ENCODE measurements around the gene SPAG4.

Gene SPAG4

DNA sequence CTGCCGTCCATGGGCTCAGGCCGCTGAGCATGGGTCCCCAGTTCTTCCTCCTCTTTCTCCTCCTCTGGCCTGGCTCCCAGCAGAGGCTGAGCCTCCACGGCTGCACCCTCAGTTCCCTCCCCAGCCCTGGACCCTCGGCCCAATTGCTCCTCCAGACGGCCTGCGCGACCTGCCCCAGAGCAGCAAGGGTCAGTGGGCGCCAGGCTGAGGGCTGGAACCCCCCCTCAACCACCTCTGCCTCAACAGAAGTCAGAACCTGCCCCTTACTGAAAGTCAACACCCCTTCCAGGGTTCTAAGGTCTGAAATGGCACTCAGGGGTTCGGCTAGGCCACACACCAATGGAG, 15.9 kb upstream of the SPAG4 start:
- no peak for DNase-seq

DNA sequence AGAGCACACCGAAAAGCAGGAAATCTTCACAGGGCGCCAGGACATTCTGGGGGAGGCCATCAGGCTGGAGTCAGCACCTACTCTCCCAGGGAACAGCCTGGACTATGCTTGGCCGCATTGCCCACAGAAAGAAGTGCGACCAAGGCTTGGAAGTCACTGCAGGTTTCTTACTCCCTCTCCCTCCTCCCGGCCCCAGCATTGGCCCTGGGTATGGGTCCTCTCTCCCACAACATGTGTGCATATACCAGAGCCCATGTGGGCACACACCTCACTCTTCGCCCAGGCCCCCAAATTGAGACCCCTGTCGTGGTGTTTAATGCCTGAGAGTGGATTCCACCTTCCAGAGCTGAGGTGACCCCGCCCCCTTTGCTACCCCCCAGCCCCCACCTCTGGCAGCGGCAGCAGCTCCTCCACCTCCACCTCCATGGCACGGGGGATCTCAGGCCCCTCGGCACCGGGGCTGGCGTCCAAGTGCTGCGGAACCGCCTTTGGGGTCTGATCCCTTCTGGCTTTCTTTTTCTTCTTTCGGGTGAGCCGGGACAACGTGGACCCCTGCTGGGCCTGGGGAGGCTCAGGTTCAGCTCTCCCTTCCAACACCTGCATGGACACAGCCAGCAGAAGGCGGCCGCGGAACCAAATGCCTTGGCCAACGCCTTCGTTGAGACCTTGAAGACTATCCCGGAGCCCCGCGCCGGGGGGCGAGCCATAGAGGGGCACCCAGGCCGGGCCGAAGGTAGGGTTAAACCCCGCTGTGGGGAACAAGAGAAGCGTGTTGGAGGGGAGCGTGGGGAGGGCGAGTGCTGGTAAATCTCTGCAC, 15.2 kb upstream of the SPAG4 start:
- no peak for DNase-seq

DNA sequence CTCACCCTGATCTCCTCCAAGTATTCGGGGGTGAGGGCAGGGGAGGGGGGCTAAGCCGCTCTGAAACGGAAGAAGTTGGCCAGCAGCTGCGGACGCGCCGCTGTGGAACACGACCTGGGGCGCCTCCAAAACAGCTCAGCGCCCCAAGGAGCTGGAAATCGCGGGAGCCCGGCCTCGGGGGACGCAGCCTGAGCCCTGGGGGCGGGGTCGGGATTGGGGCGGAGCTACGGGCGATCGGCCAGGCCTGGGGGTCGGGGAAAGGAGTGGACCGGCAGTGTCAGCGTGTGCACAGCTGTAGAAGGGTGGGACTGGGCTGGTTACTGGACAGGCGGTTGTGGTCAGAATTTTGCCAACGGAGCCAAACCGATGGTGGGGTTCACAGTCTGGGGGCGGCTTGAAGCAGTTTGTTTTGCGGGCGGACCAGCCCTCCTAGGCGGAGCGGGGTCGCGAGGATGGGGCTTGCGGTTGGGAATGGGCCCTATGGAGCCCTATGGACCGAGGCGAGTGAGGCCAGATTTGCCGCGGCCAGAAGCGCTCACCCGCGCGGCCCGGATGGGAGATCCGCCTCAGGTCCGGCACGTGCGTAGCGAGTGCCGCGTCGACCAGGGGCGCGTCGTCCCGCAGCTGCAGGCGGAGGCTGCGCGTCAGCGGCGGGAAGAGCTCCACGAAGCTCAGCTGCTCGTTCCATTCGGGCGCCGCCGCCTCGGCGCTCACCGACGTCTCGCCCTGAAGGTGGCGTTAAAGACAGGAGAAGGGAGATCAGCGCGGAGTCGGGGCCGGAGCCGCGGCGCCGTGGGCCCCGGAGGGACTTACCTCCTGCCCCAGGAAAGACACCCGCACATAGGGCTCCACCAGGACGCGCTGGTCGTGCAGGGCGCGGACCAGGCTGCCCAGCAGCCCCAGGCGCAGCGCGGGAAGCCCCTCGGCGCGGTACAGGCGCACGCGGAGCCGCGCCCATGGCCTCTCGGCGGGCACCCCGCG, 14.3 kb upstream of the SPAG4 start:
- peak; percentile 81 for DNase-seq

DNA sequence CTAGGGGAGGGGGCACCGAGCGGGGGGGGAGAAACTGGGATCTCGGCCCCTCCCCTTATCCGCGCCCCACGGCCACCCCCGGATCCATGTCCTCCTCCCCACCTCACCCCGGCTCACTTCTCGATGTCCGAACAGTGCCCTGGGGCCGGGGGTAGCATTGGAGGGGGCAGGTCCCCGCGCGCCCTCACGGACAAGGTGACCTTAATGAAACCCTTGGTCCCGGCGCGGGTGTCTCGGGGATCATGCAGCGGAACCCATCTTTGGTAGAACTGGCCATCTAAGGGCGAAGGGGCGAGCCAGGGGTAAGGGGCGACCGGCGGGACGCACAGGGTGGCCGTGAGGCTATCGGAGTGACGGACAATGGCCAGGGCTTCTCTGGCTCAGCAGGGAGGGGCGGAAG, 13.6 kb upstream of the SPAG4 start:
- DNase-seq: no peak

DNA sequence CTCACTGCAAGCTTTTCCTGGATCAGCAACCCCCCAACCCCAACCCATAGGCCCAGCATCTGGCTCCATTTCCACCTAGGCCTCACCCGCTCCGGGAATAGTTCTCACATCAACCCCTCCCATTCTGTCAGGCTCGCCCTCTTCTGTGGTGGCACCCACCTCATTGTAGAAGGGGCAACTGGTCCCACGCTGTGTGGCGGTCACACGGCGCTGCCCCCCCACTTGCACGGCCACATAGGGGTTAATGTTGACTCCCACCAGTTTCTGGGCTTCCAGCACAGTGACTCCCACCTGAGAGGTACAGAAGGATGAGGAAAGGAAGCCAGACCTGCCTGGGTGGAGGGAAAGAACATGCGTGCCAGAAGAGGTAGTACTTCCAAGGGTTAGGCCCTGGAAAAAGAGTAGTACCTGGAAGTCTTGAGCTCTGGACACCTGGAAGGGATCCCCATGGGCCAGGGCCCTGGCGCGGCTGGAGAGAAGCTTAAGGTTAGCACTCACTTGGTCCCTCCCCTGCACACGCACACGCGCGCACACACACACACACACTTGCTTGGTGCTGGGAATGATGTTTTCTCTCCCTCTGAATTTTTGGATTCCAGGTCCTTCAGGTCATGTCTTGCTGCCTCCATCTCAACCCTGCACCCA, 12.7 kb upstream of the SPAG4 start:
- no peak for DNase-seq

DNA sequence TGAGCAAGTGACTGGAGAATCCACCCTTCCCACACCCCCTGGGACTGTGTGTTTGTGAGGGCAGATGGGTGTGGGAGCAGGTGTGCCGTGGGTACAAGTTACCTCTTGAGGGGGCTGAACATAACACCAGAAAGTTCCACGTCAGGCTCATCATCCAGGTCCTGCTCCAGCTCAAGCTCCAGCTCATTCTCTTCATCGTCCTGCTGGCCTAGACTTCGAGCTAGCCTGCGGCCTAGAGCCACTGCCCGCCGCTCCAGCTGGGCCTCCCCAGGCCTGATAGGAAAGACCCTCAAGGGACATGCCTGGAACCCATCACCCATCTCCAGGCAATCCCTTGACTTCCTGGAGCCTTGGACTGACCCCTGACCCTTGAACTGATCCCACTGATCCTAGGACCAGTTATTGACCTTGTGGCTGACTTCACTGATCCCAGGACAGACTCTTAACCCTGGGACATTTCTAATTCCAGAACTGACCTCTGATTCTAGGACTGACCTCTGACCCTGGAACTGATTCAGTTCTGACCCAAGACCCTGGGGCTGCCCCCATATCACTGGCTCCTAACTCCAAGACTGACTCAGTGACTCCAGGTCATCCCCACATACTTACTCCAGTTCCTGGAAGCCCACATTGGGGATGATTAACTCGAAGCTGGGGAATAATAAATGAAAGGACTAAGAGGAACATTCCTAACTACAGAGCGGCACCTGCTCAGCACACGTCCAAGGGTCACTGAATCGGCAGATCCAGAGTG, 11.8 kb upstream of the SPAG4 start:
- DNase-seq: no peak

DNA sequence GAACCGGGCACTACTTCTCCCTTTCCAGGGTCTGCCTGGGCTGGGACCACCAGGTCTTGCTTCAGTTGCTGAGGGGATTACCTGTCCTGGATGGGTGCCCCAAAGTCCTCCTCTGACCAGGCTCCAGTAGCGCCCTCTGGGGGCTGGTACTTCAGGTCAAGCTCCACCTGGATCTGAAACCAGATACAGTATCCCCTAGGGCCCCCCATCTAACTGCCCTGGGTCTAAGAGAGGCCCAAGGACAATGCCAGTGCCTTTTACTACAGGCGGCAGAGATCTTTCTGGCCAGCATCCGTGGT, 11.2 kb upstream of the SPAG4 start:
- no peak for DNase-seq

DNA sequence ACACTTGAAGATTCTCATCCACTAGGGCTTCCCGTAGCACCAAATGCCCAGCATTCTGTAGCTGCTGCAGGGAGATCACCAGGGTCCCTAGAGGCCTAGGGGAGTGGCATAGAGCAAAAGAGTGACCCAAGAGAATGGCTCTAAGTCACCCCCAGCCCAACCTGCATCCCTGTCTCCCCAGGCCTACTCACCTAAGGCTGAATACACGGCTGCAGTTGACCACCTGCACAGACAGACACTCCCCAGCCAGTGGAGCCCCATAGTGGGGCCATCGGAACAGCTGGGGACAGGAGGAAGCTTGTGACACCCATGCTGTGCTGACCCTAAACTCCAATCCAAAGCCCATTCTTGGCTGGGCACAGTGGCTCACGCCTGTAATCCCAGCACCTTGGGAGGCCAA, 9.5 kb upstream of the SPAG4 start:
- DNase-seq: no peak

DNA sequence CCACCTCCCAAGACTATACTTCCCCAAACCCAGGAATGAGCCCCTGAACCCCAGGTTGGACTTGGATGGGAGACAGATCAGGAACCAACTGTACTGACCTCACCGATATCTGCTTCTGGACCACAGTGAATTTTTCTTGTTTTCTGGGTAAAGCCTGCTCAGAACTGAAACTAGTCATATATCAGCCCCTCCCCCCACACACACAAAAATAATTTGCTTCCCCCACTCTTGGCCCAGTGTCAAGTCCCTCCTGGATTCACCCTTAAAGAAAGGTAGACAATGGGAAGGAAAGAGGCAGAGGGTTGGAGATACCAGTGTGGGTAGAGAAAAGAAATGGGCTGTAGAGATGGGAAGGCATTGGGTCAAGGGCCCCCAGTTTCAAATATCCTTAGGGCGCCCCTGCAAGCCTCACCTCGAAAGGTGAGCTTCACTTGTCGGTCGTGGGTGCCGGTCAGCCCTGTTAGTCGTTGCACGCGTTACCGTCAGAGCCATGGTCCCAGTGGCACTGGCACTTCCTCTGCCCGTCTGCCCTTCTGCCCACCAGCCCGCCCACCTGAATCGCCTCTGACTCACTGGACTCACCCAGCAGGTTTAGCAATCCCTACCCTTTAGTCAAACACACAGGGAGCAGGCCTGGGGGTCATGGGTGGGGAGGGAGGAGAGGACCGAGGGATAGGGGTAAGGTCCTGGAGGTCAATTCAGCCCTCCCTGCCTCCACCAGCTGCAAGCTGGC, 8.5 kb upstream of the SPAG4 start:
- DNase-seq: no peak

DNA sequence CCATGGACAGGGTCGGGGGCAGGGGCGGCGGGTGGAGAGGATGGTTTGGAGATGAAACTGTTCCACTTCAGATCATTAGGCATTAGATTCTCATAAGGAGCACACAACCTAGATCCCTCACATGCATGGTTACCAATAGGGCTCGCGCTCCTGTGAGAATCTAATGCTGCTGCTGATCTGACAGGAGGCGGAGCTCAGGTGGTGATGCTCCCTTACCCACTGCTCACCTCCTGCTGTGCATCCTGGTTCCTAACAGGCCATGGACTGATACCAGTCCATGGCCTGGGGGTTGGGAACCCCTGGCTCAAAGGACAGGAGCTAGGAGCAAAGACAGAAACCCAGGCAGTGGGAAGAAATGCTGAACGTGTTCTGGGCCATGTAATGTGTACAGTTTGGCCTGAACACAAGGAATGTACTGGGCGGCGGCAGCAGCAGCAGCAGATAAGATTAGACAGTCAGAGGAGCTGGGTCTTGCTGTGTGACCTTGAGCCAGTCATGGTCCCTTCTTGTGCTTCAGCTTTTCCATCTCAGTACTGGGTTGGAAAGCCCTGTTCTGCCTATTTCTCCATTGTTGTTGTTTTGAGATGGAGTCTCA, 4.7 kb upstream of the SPAG4 start:
- no peak for DNase-seq

DNA sequence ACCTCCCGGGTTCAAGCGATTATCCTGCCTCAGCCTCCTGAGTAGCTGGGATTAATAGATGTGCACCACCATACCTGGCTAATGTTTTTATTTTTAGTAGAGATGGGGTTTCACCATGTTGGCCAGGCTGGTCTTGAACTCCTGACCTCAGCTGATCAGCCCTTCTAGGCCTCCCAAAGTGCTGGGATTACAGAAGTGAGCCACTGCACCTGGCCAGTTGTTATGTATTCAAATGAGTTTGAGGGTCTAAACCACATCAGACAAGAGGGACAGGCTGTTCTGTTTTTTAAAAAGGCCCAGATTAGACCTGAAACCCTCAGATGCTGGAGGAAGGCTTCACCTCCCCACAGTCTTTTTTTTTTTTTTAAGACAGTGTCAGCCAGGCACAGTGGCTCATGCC, 4.1 kb upstream of the SPAG4 start:
- DNase-seq: no peak

DNA sequence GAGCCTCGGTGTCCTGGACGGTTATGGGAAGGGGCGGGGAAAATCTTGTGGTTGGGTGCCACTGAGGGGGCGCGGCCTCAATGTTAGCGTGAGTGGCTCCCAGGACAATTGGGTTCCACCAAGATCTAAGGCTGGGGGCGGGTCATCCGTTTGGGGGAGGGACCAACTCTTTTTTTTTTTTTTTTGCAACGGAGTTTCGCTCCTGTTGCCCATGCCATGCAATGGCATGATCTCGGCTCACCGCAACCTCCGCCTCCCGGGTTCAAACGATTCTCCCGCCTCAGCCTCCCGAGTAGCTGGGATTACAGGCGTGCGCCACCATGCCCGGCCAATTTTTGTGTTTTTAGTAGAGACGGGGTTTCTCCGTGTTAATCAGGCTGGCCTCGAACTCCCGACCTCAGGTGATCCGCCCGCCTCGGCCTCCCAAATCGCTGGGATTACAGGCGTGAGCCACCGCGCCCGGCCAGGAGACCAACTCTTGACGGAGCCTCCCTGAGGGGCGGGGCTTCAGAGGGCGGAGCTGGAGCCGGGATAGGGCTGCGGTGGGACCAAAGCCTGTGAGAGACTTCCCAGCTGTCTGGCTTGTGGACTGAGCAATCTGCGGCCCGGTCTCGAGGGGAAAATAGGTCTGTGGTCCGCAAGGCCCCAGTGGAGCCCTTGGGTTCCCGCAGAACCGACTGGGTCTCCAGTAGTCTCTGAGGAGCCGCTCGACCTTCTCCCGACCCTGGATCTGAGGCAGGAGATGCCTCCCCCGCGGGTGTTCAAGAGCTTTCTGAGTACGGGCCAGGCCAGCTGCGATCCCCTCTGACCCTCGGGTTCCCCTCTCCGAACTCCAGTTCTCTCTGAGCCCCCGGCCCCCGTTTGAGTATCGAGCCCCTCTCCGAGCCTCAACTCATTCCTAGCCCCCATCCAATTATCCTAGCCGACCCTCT, 1.1 kb downstream of the SPAG4 start:
- DNase-seq: peak; percentile 53

DNA sequence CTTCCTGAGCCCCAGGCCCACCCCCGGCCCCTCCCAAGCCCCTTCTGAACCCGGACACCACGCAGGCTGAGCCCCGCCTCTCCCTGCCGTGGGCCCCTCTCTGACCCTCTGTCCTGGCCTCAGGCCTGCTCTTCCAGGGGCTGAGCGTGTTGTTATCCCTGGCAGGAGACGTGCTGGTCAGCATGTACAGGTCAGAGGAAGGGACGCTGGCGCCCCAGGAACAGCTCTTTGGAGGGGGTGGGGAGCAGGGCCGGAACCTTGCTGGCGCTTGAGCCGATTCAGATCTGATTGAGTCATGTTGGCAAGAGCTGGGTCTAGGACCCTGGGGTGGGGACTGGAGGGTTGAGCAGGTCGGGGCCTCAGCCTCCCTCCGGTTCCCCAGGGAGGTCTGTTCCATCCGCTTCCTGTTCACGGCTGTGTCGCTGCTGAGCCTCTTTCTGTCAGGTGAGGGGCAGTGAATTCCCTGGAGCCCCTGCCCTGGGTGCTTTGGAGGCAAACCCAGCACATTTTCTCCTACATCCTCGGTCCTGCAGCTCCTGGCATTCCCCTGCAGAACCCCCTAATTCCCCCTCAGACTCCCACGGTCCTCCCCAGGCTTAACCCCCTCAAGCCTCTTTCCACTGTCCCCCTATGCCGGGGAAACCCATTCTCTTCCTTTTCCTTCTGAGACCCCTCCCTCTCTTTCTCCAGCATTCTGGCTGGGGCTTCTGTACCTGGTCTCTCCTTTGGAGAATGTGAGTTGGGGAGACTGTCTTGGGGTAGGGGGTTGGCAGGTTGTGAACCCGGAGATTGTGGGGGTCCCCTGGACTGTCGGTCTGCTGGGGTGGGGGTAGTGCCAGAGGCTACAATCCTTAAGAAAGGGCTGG, 2.0 kb downstream of the SPAG4 start:
- DNase-seq: peak; percentile 39

DNA sequence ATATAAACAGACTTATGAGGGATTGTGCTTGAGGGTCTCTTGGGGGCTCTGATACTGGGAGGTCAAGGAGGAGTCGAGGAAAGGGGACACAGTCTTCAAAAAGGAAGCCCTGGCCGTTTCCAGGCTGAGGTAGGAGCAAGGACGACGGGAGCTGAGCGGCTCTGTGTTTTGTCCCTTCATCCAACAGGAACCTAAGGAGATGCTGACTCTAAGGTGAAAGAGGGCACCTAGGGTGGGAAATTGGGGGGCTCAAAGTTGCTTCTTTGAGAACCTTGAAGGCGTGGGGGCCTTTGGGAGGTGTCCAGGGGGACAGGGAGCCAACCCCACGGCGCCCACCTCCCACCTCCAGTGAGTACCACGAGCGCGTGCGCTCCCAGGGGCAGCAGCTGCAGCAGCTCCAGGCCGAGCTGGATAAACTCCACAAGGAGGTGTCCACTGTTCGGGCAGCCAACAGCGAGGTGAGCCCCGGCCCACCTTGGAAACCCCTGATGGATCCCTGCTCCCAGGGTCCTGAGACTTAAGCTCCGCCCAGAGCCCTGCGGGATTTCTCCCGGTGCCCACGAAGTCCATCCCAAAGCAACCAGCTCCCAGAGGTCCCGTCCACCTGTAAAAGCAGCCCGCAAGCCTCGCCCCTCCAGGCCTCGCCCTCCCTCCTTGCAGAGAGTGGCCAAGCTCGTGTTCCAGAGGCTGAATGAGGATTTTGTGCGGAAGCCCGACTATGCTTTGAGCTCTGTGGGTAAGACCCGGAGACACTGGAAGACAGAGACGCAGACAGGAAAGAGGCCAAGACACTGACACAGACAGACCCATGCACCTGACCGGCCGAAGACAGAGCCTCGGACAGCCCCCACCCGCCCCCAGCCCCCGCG, 2.9 kb downstream of the SPAG4 start:
- peak; percentile 26 for DNase-seq

DNA sequence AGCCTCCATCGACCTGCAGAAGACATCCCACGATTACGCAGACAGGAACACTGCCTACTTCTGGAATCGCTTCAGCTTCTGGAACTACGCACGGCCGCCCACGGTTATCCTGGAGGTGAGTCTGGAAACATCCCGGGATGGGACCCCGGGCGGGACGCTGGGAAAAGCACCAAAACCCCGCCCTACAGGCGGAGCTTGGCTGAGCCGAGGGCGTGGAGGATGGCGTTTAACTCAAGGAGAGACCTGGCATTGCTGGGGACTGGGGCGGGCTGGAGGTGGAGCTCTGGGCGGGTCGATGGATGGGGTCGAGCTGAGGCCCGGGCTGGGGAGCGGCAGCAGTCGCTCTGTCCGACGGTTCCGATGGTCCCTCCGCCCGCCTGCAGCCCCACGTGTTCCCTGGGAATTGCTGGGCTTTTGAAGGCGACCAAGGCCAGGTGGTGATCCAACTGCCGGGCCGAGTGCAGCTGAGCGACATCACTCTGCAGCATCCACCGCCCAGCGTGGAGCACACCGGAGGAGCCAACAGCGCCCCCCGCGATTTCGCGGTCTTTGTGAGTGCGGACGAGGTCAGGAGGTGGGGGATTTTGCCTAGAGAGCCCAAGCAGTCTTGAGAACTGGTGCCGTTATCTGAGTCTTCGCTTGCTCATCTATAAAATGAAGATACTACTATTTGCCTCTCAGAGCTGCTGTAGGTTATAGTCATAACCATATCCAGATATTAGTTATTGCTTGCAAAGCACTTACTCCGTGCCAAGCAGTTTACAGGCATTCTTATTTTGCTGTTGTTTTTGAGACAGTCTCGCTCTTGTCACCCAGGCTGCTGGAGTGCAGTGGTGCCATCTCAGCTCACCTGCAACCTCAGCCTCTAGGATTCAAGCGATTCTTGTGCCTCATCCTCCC, 3.8 kb downstream of the SPAG4 start:
- DNase-seq: peak; percentile 87

DNA sequence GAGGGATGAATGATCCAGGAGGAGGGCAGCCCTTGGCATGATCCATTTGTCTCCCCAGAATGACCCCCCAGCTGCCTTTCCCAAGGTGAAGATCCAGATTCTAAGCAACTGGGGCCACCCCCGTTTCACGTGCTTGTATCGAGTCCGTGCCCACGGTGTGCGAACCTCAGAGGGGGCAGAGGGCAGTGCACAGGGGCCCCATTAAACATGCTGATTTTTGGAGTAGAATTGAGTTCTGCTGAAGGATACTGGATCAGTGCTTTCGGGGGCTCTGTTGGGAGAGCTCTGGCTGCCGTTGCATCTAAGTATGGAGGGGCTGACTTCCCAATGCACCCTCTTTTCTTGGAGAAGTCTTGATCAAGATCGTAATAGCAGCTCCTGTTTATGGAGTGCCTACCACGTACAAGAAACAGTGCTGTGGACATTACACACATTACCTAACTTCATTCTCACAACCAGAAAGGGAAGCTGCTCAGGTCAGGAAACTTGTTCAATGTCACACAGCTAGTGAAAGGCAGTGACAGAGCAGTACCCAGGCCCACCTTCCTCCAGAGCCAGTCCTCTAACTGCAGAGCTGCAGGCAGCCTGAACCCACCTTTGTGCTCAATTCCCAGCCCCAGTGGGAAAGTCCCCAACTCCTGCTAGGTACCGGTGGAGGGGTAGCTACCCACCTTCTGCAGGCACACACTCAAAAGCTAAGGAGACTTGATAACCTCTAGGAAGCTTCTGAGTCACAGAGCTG, 5.4 kb downstream of the SPAG4 start:
- no peak for DNase-seq

DNA sequence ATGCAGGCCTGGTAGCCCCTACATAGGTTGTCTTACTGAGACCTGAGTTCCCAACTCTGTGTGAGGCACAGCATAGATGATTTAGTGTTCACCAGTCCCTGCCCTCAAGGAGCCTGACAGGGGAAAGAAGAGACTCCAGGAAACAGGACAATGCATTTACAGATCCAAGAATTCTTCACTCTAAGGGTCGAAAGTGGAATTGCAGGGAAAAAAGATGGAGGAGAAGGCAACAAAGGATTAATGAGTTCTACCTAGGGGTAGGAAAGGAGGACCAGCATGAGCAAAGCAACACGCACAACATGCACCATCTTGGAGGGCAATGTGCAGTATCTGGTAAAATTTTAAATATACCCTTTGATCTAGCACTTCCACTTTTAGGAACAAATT, 5.9 kb downstream of the SPAG4 start:
- DNase-seq: no peak

Measured in activated naive CD4-positive, alpha-beta T cell treated with Interleukin-2 at 50 U/mL for 16 hours (primary cell).